Lower lobe of right lung (tissue), 2 donors: ENCODE results near the gene SHKBP1. TPM values are rescaled to one million over a fixed set of nuclear protein-coding genes. Genes with fewer than 3 reads are reported as not detected.
"Not testable (repeated sequence)": the region's sequence is repeated elsewhere in the genome, so short reads cannot be mapped to it uniquely, and the experiment has no call there.

ENCODE experiments used
- ATAC-seq, 2 donors: fragments of 200-7000 bp; cut with Tn5 transposase; one replicate each; pipeline ENCODE4 v1.9.1; 2020 to 2022; ENCODE audit warnings: mild to moderate bottlenecking in 2 of 2, moderate library complexity in 2 of 2
- DNase-seq: peaks from one replicate; pipeline ENCODE4 v3.0.0-alpha.2; 2020
- H3K27ac ChIP-seq: fragments of 200-600 bp; one replicate; pipeline ENCODE4 v1.8.0; 2022
- H3K27me3 ChIP-seq: fragments of 200-600 bp; one replicate; pipeline ENCODE4 v1.8.0; 2022; ENCODE audit warnings: low read depth
- H3K36me3 ChIP-seq: fragments of 200-600 bp; one replicate; pipeline ENCODE4 v1.8.0; 2022; ENCODE audit warnings: mild to moderate bottlenecking
- H3K4me1 ChIP-seq: fragments of 200-600 bp; one replicate; pipeline ENCODE4 v1.8.0; 2022
- H3K4me3 ChIP-seq: fragments of 200-600 bp; one replicate; pipeline ENCODE4 v1.8.0; 2022; ENCODE audit warnings: mild to moderate bottlenecking
- H3K9me3 ChIP-seq: fragments of 200-600 bp; one replicate; pipeline ENCODE4 v1.8.0; 2022
- CTCF ChIP-seq: fragments of 200-600 bp; IDR thresholded peaks from one replicate; pipeline ENCODE4 v1.8.0; 2022; ENCODE audit warnings: antibody characterized with exemption, mild to moderate bottlenecking
- intact Hi-C: fragments of 100-400 bp; cut with DNase I; formaldehyde crosslinking; loops from one replicate; pipeline ENCODE4 v1.11.0; 2022
- total RNA-seq: library from RNA; stranded (reverse); fragmentation: NEBNext Ultra II Directional; extraction: Animal tissue kit (Norgen Biotek cat#: 25700); gene quantifications from one replicate; pipeline ENCODE4 v1.2.1, GENCODE V29; 2021
- donor health status: DM: no; HTN: yes; CAD: no; lungs with severe emphysema.

SHKBP1 gene
- total RNA-seq, 1 donor from 2014 or later = 91.2 TPM

DNA sequence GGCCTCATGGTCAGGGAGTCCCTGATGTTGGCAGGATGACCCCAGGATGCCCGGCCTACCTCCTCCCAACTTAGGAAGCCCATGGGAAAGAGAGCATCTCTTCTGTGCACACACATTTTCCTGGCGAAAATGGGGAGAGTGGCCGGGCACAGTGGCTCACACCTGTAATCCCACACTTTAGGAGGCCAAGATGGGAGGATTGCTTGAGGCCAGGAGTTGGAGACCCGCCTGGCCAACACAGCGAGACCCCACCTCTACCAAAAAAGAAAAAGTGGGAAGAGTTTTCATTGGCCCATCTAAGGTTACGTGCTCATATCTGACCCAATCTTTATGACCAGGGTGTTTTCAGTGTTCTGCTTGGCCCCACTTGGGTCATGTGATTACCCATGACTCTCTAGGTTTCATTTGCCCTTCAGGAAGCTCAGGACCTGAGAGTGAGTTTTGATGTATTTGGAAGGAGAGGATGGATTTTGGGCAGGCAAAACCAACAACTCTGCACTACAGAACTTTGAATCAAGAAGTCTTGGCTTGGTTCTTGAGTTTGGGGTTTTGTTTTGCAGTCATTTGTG is 33.6 kb upstream of the SHKBP1 start:
- ATAC-seq = no peak
- intact Hi-C loops = loop anchor here (10.0 kb wide), 1 partner anchor 62 kb away; the partner anchor contains the start of gene LTBP4
- Histone ChIP-seq H3K36me3 (no peaks in the 10 kb centered on the region), H3K9me3 (no peaks in the 10 kb centered on the region), H3K27me3 (peaks cover under 1% of the 10 kb centered on the region), H3K27ac (no peak overlapping the region), H3K4me3 (no peak overlapping the region), H3K4me1 (no peaks in the 10 kb centered on the region)
- no peak for DNase-seq
- TF ChIP-seq CTCF = no peak

- not testable (repeated sequence) for H3K27ac ChIP-seq, H3K9me3 ChIP-seq, H3K4me1 ChIP-seq, ATAC-seq, H3K36me3 ChIP-seq, H3K4me3 ChIP-seq, DNase-seq
- intact Hi-C loops = loop anchor here (10.0 kb wide), 1 partner anchor 59 kb away; the partner anchor contains the start of gene LTBP4
- peaks cover 25% of the 10 kb centered on the region for H3K27me3 ChIP-seq
These were observed 30.4 kb upstream of the SHKBP1 start for GRCh38 chr19:40546153-40546841.

- H3K36me3 ChIP-seq, H3K9me3 ChIP-seq, H3K27ac ChIP-seq, DNase-seq, H3K4me1 ChIP-seq, H3K4me3 ChIP-seq, ATAC-seq: not testable (repeated sequence)
- peaks cover 26% of the 10 kb centered on the region for H3K27me3 ChIP-seq
- intact Hi-C loops = loop anchor here (10.0 kb wide), 1 partner anchor 58 kb away; the partner anchor contains the start of gene LTBP4
These were observed 29.5 kb upstream of the SHKBP1 start for GRCh38 chr19:40547190-40547589.

DNA sequence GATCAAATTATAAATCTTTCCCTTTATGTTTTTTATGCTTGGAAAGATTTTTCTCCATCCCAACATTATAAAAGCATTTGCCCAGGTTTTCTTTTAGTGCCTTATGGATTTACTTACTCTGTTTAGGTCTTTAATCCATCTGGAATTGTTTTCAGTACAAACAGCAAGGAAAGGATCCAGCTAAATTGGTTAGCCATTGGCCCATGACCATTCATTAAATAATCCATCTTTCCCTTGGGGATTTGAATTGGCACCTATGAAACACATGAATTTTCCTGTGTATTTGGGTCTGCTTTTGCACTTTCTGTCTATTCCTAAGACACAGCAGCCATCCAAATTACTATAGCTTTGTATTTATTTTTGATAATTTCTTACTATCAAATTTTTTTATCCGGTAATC is 28.8 kb upstream of the SHKBP1 start:
- no peak for TF ChIP-seq CTCF

GRCh38 chr19:40549007-40549708 is 27.5 kb upstream of the SHKBP1 start:
- H3K4me1 ChIP-seq = no peaks in the 10 kb centered on the region
- no peaks in the 10 kb centered on the region for H3K36me3 ChIP-seq
- H3K4me3 ChIP-seq = no peak overlapping the region
- no peaks in the 10 kb centered on the region for H3K9me3 ChIP-seq
- no peak overlapping the region for H3K27ac ChIP-seq
- DNase-seq = peak; percentile 78
- intact Hi-C loops = loop anchor here (10.0 kb wide), 1 partner anchor 56 kb away; the partner anchor contains the start of gene LTBP4
- peaks cover 46% of the 10 kb centered on the region for H3K27me3 ChIP-seq
- peak; percentile 55 for TF ChIP-seq CTCF
- peak; percentile 85 to 87 for ATAC-seq

More for the DNA sequence above, 28.8 kb upstream of the SHKBP1 start:
- no peak overlapping the region for H3K4me3 ChIP-seq
- H3K4me1 ChIP-seq = no peaks in the 10 kb centered on the region
- no peak for DNase-seq
- no peak overlapping the region for H3K27ac ChIP-seq
- no peak for ATAC-seq
- intact Hi-C loops = loop anchor here (10.0 kb wide), 1 partner anchor 57 kb away; the partner anchor contains the start of gene LTBP4
- peaks cover 33% of the 10 kb centered on the region for H3K27me3 ChIP-seq
- no peaks in the 10 kb centered on the region for H3K36me3 ChIP-seq
- no peaks in the 10 kb centered on the region for H3K9me3 ChIP-seq

GRCh38 chr19:40550951-40551350 is 25.7 kb upstream of the SHKBP1 start:
- intact Hi-C loops = no loop called here
- DNase-seq = no peak
- peaks cover 62% of the 10 kb centered on the region for H3K27me3 ChIP-seq
- H3K9me3 ChIP-seq = no peaks in the 10 kb centered on the region
- TF ChIP-seq CTCF = no peak
- H3K4me3 ChIP-seq = no peak overlapping the region
- H3K36me3 ChIP-seq = no peaks in the 10 kb centered on the region
- H3K27ac ChIP-seq = no peak overlapping the region
- no peak for ATAC-seq
- H3K4me1 ChIP-seq = no peaks in the 10 kb centered on the region
